SK-N-SH (cell line): ENCODE results near the gene NOXRED1. TPM values are rescaled to one million over a fixed set of nuclear protein-coding genes. Genes with fewer than 3 reads are reported as not detected.

ENCODE experiments used
- CTCF ChIA-PET: fragments of 300-600, 350-600 bp; formaldehyde crosslinking; extraction: SDS; loops from one replicate; lab custom pipeline; 2021; lab: Yijun Ruan, JAX
- POLR2A ChIA-PET: fragments of 350-600 bp; sonication (Branson Sonifier 250); formaldehyde crosslinking; extraction: SDS; loops from one replicate; lab custom pipeline; 2020; ENCODE audit warnings: antibody characterized with exemption, inconsistent platforms; lab: Yijun Ruan, JAX
- DNase-seq: peaks from one replicate; pipeline ENCODE4 v3.0.0; 2012
- H2AFZ ChIP-seq: fragments of 200-600 bp; sonication (generic); 2 replicates; pipeline ENCODE4 v1.8.1; 2016; ENCODE audit warnings: antibody characterized with exemption, mild to moderate bottlenecking, low read depth
- H3F3A ChIP-seq: fragments of 200-600 bp; sonication (generic); replicated peaks from 2 replicates; pipeline ENCODE3; 2016; ENCODE audit warnings: antibody characterized with exemption, mild to moderate bottlenecking; ENCODE audit not compliant: insufficient read depth
- H3K27ac ChIP-seq, 2 experiments: fragments of 200-500 bp in 1 of 2; fragments of 200-600 bp in 1 of 2; sonication (Bioruptor generic) in 1 of 2; sonication (generic), shearing (Covaris generic) in 1 of 2; 2 replicates each; pipeline versions ENCODE4 v1.5.1 to v1.6.1; 2014 to 2016; ENCODE audit warnings: low read depth in 2 of 2, inconsistent platforms in 1 of 2, low read length in 1 of 2, mild to moderate bottlenecking in 1 of 2, mixed read lengths in 1 of 2
- H3K27me3 ChIP-seq: fragments of 200-600 bp; sonication (generic), shearing (Covaris generic); 2 replicates; pipeline ENCODE4 v1.6.1; 2016; ENCODE audit warnings: mixed run types; ENCODE audit not compliant: insufficient read depth
- H3K36me3 ChIP-seq, 2 experiments: fragments of 200-500 bp in 1 of 2; fragments of 200-600 bp in 1 of 2; sonication (Bioruptor generic) in 1 of 2; sonication (generic) in 1 of 2; replicated peaks in 1 of 2; 2 replicates each; pipeline versions ENCODE3 to v1.5.1; 2014 to 2016; ENCODE audit warnings: low read length in 1 of 2, mild to moderate bottlenecking in 1 of 2; ENCODE audit not compliant: insufficient read depth in 2 of 2, control insufficient read depth in 1 of 2
- H3K4me1 ChIP-seq, 2 experiments: fragments of 200-500 bp in 1 of 2; fragments of 200-600 bp in 1 of 2; sonication (Bioruptor generic) in 1 of 2; sonication (generic), shearing (Covaris generic) in 1 of 2; 2 replicates each; pipeline versions ENCODE4 v1.5.1 to v1.6.1; 2014 to 2016; ENCODE audit warnings: low read depth in 1 of 2, low read length in 1 of 2, mixed run types in 1 of 2; ENCODE audit not compliant: insufficient read depth in 2 of 2, control insufficient read depth in 1 of 2
- H3K4me2 ChIP-seq: fragments of 200-600 bp; sonication (generic), shearing (Covaris generic); 2 replicates; pipeline ENCODE4 v1.6.1; 2017; ENCODE audit warnings: mixed run types
- H3K4me3 ChIP-seq, 2 experiments: fragments of 200-500 bp in 1 of 2; fragments of 200-600 bp in 1 of 2; sonication (Bioruptor generic) in 1 of 2; sonication (generic), shearing (Covaris generic) in 1 of 2; 2 replicates each; pipeline versions ENCODE4 v1.5.1 to v1.8.1; 2014 to 2016; ENCODE audit warnings: low read depth in 2 of 2, inconsistent platforms in 1 of 2, low read length in 1 of 2, mild to moderate bottlenecking in 1 of 2, mixed read lengths in 1 of 2, moderate library complexity in 1 of 2
- H3K79me2 ChIP-seq: fragments of 200-600 bp; sonication (generic); 2 replicates; pipeline ENCODE4 v1.8.1; 2017; ENCODE audit warnings: mild to moderate bottlenecking; ENCODE audit not compliant: insufficient read depth
- H3K9ac ChIP-seq: fragments of 200-600 bp; sonication (generic); 2 replicates; pipeline ENCODE4 v1.6.1; 2017; ENCODE audit warnings: mixed run types
- H3K9me2 ChIP-seq: fragments of 200-600 bp; sonication (generic); 2 replicates; pipeline ENCODE4 v1.6.1; 2017; ENCODE audit warnings: mixed run types
- H3K9me3 ChIP-seq: fragments of 200-600 bp; sonication (generic); 2 replicates; pipeline ENCODE4 v1.6.1; 2017; ENCODE audit warnings: mixed run types, mild to moderate bottlenecking, moderate library complexity
- H4K20me1 ChIP-seq: fragments of 200-600 bp; sonication (generic); 2 replicates; pipeline ENCODE4 v1.6.1; 2017; ENCODE audit warnings: mild to moderate bottlenecking, mixed run types; ENCODE audit not compliant: insufficient read depth
- CHD2 ChIP-seq: fragments of 150-350 bp; IDR thresholded peaks from 2 replicates; pipeline ENCODE4 v1.6.1; 2018; ENCODE audit warnings: low read length; ENCODE audit not compliant: partially characterized antibody
- EP300 ChIP-seq, 2 experiments: IDR thresholded peaks; 2 replicates each; pipeline versions ENCODE4 v1.4.0 to v1.6.1; 2012; ENCODE audit warnings: borderline replicate concordance in 1 of 2, low read depth in 1 of 2, low read length in 1 of 2
- GABPA ChIP-seq: IDR thresholded peaks from 2 replicates; pipeline ENCODE4 v1.4.0; 2012; ENCODE audit warnings: low read depth, mild to moderate bottlenecking
- MEF2A ChIP-seq: IDR thresholded peaks from 2 replicates; pipeline ENCODE4 v1.4.0; 2012; ENCODE audit warnings: low read depth, borderline replicate concordance
- MXI1 ChIP-seq: IDR thresholded peaks from 2 replicates; pipeline ENCODE4 v1.6.1; 2012; ENCODE audit warnings: mild to moderate bottlenecking, low read depth, low read length, improper control_type of control experiment
- NFIC ChIP-seq: IDR thresholded peaks from 2 replicates; pipeline ENCODE4 v1.4.0; 2012; ENCODE audit warnings: borderline replicate concordance
- NRF1 ChIP-seq: IDR thresholded peaks from 2 replicates; pipeline ENCODE4 v1.6.1; 2012; ENCODE audit warnings: low read depth, mild to moderate bottlenecking, low read length
- RCOR1 ChIP-seq: fragments of 150-350 bp; IDR thresholded peaks from 2 replicates; pipeline ENCODE4 v1.6.1; 2017; ENCODE audit warnings: antibody characterized with exemption, low read length
- USF2 ChIP-seq: fragments of 150-350 bp; IDR thresholded peaks from 2 replicates; pipeline ENCODE4 v1.6.1; 2017; ENCODE audit warnings: antibody characterized with exemption, low read length, low read depth, borderline replicate concordance
- ZBTB33 ChIP-seq: IDR thresholded peaks from 2 replicates; pipeline ENCODE4 v1.4.0; 2012; ENCODE audit warnings: low read depth, borderline replicate concordance
- WGBS: methylation state at CpG from one replicate; pipeline ENCODE4 v1.1.6; 2017; ENCODE audit warnings: low lambda C conversion rate; 5-methylcytosine and 5-hydroxymethylcytosine counted together
- polyA plus RNA-seq, 3 experiments: library from polyadenylated mRNA; depleted of rRNA; stranded (reverse); fragments of >200 nt; gene quantifications; 2 replicates each; pipeline ENCODE4 v1.2.3, GENCODE V29; 2012

Gene NOXRED1
- polyA plus RNA-seq, 1 of the 3 experiments (the other 2 are of a cell fraction), result 0.21 TPM

- Histone ChIP-seq H4K20me1 (no peaks in the 10 kb centered on the region), H2AFZ (no peak overlapping the region), H3K4me1 (no peaks in the 10 kb centered on the region; a peak in 1 of 4 replicates), H3K79me2 (no peaks in the 10 kb centered on the region), H3K9me2 (no peaks in the 10 kb centered on the region), H3K9ac (no peak overlapping the region), H3K27me3 (no peaks in the 10 kb centered on the region), H3K9me3 (no peaks in the 10 kb centered on the region), H3F3A (no peaks in the 10 kb centered on the region), H3K4me3 (no peak overlapping the region), H3K27ac (no peak overlapping the region)
- ChIA-PET CTCF (interaction anchor here (0.5 to 0.7 kb wide), 2 partner anchors 103 to 128 kb away, joined by 3 read pairs; no protein-coding TSS in a partner anchor), POLR2A (interaction anchor here (0.7 kb wide), 1 partner anchor 20 kb away, joined by 3 read pairs; the partner anchor contains the start of genes SAMD15 and TMED8)
- DNase-seq, result no peak
- WGBS, result 97% methylated on average over 4 of the region's 4 CpGs
- no peak for TF ChIP-seq ZBTB33
- TF ChIP-seq MEF2A, result no peak
- no peak for TF ChIP-seq RCOR1
- no peak for TF ChIP-seq MXI1
- TF ChIP-seq, all 33 proteins: peak for 0
- no peak overlapping the region for H3K4me2 ChIP-seq
- H3K36me3 ChIP-seq, result no peaks in the 10 kb centered on the region
Measured at GRCh38 chr14:77356899-77357298, 66.4 kb downstream of the NOXRED1 start.

GRCh38 chr14:77355811-77356210 is 67.5 kb downstream of the NOXRED1 start:
- Histone ChIP-seq H3K79me2 (no peaks in the 10 kb centered on the region), H3F3A (no peaks in the 10 kb centered on the region), H3K36me3 (no peaks in the 10 kb centered on the region), H3K9me3 (no peaks in the 10 kb centered on the region), H3K9ac (no peak overlapping the region), H3K9me2 (no peaks in the 10 kb centered on the region), H3K27ac (no peak overlapping the region), H3K27me3 (no peaks in the 10 kb centered on the region), H3K4me1 (no peaks in the 10 kb centered on the region; a peak in 1 of 4 replicates), H4K20me1 (no peaks in the 10 kb centered on the region), H3K4me3 (no peak overlapping the region), H3K4me2 (no peak overlapping the region), H2AFZ (no peak overlapping the region)
- no peak for DNase-seq
- TF ChIP-seq GABPA (no peak), NFIC (no peak), EP300 (IDR thresholded peaks at IDR 0.05; ENCODE audit: borderline replicate concordance in 1 of 2, low read depth in 1 of 2, low read length in 1 of 2) (no peak), CHD2 (no peak), NRF1 (no peak), USF2 (no peak)
- ChIA-PET CTCF (interaction anchor here (0.6 kb wide), 1 partner anchor 40 kb away, joined by 3 read pairs; no protein-coding TSS in a partner anchor), POLR2A (interaction anchor here (1.2 kb wide), 1 partner anchor 18 kb away, joined by 4 read pairs; no protein-coding TSS in a partner anchor)
- WGBS, result 87% methylated on average over 4 of the region's 4 CpGs
